CD4-positive, alpha-beta memory T cell (primary cell): ENCODE data around the gene AR. TPM values are rescaled to one million over a fixed set of nuclear protein-coding genes. Genes with fewer than 3 reads are reported as not detected.

ENCODE experiments used
- CTCF ChIA-PET: fragments of 350-600 bp; sonication (Branson Sonifier 250); formaldehyde crosslinking; loops from one replicate; lab custom pipeline; 2021; ENCODE audit warnings: inconsistent platforms; ENCODE audit not compliant: partially characterized antibody; lab: Charles Lee
- POLR2A ChIA-PET: fragments of 350-600 bp; sonication (Branson Sonifier 250); formaldehyde crosslinking; loops from one replicate; lab custom pipeline; 2021; ENCODE audit not compliant: partially characterized antibody; lab: Charles Lee
- DNase-seq, 5 donors: peaks; one replicate each; pipeline versions ENCODE4 v3.0.0 to v3.0.0-alpha.2; 2020 to 2022; ENCODE audit warnings: mixed read lengths in 1 of 5
- H3K27ac ChIP-seq: one replicate; pipeline ENCODE4 v1.7.0; 2013; ENCODE audit warnings: low read depth, low read length
- H3K27me3 ChIP-seq: 2 replicates; pipeline ENCODE4 v1.7.0; 2013; ENCODE audit warnings: mild to moderate bottlenecking, low read length, moderate library complexity; ENCODE audit not compliant: insufficient read depth
- H3K36me3 ChIP-seq: 2 replicates; pipeline ENCODE4 v1.7.0; 2013; ENCODE audit warnings: mild to moderate bottlenecking, low read length, moderate library complexity; ENCODE audit not compliant: insufficient read depth
- H3K4me1 ChIP-seq: 2 replicates; pipeline ENCODE4 v1.7.0; 2013; ENCODE audit warnings: mild to moderate bottlenecking, low read length, moderate library complexity; ENCODE audit not compliant: insufficient read depth
- H3K4me3 ChIP-seq, 2 donors: one replicate each; pipeline ENCODE4 v1.7.0; 2013; ENCODE audit warnings: low read length in 2 of 2, mild to moderate bottlenecking in 1 of 2
- H3K9me3 ChIP-seq, 2 donors: one replicate each; pipeline ENCODE4 v1.7.0; 2013; ENCODE audit warnings: low read length in 2 of 2, control low read depth in 1 of 2; ENCODE audit not compliant: control insufficient read depth in 1 of 2
- H3K27ac Mint-ChIP-seq, 7 donors: one replicate each; pipeline ENCODE4 v1.8.0; 2020 to 2021; ENCODE audit warnings: mixed read lengths in 7 of 7, mild to moderate bottlenecking in 6 of 7, inconsistent platforms in 3 of 7, moderate library complexity in 3 of 7
- H3K27me3 Mint-ChIP-seq, 2 donors: one replicate each; pipeline ENCODE4 v1.8.0; 2020 to 2021; ENCODE audit warnings: mixed read lengths in 2 of 2
- H3K36me3 Mint-ChIP-seq, 2 donors: one replicate each; pipeline ENCODE4 v1.8.0; 2020 to 2021; ENCODE audit warnings: mixed read lengths in 2 of 2, inconsistent platforms in 1 of 2, mild to moderate bottlenecking in 1 of 2
- H3K4me1 Mint-ChIP-seq, 4 donors: one replicate each; pipeline ENCODE4 v1.8.0; 2020 to 2021; ENCODE audit warnings: mixed read lengths in 4 of 4, mild to moderate bottlenecking in 1 of 4
- H3K4me3 Mint-ChIP-seq, 8 donors: one replicate each; pipeline ENCODE4 v1.8.0; 2020 to 2021; ENCODE audit warnings: mixed read lengths in 8 of 8, mild to moderate bottlenecking in 7 of 8, moderate library complexity in 6 of 8, inconsistent platforms in 3 of 8
- H3K9me3 Mint-ChIP-seq, 8 donors: one replicate each; pipeline ENCODE4 v1.8.0; 2020 to 2021; ENCODE audit warnings: mixed read lengths in 8 of 8, mild to moderate bottlenecking in 5 of 8, inconsistent platforms in 3 of 8, moderate library complexity in 1 of 8
- intact Hi-C: fragments of 100-400 bp; cut with micrococcal nuclease; formaldehyde crosslinking; loops from one replicate; pipeline ENCODE4 v1.15.1; 2023
- polyA plus RNA-seq, 2 donors: library from polyadenylated mRNA; unstranded; fragments of 300-500 nt; fragmentation: Illumina TruSeq; gene quantifications; one replicate each; pipeline ENCODE4 v1.2.3, GENCODE V29; 2021
- total RNA-seq, 2 experiments: library from RNA; stranded (reverse); gene quantifications; one replicate each; pipeline ENCODE4 v1.2.3, GENCODE V29; 2021

Gene AR
- total and polyA plus RNA-seq, 4 experiments from 2014 or later: 0.10 to 0.19 (median 0.14) TPM

- CTCF ChIA-PET: no interaction called here
- no peaks in the 10 kb centered on the region for H3K36me3 ChIP-seq
- Mint-ChIP-seq H3K4me3 (no peak overlapping the region), H3K27me3 (no peaks in the 10 kb centered on the region), H3K9me3 (peaks cover 0 to 3% (median 0%) of the 10 kb centered on the region in 8 donors), H3K36me3 (no peaks in the 10 kb centered on the region), H3K27ac (no peak overlapping the region), H3K4me1 (no peaks in the 10 kb centered on the region)
- H3K9me3 ChIP-seq: no peaks in the 10 kb centered on the region
- no peak overlapping the region for H3K27ac ChIP-seq
- H3K27me3 ChIP-seq: no peaks in the 10 kb centered on the region
- intact Hi-C loops: no loop called here
- H3K4me1 ChIP-seq: no peaks in the 10 kb centered on the region
- POLR2A ChIA-PET: no interaction called here
- no peak for DNase-seq
- H3K4me3 ChIP-seq: no peak overlapping the region
Measured at GRCh38 chrX:67574696-67575095, 30.9 kb downstream of the AR start.

DNA sequence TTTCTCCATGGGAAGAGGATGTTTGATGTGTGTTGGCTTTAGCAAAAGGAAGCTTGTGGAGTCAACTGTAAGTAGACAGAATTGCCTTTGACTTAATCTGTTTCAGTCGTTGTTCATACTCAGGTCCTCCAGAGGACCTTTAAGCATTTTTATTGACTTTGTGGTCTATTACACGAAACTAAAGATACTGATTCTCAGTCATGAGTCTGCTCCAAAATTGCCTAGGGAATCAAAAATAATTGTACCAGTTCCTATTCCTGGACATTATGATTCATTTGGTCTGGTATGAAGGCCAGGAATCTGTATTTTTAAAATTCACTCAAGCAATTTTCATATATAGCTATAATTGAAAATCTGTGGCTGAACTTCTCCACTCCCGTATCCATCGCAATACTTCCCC lies 38.6 kb downstream of the AR start:
- intact Hi-C loops: no loop called here
- no peaks in the 10 kb centered on the region for H3K9me3 ChIP-seq
- Mint-ChIP-seq H3K27me3 (no peaks in the 10 kb centered on the region), H3K4me3 (no peak overlapping the region), H3K36me3 (no peaks in the 10 kb centered on the region), H3K4me1 (no peaks in the 10 kb centered on the region), H3K9me3 (peaks cover 0 to 3% (median 0%) of the 10 kb centered on the region in 8 donors), H3K27ac (no peak overlapping the region)
- no peak overlapping the region for H3K4me3 ChIP-seq
- CTCF ChIA-PET: no interaction called here
- no peaks in the 10 kb centered on the region for H3K27me3 ChIP-seq
- H3K27ac ChIP-seq: no peak overlapping the region
- no peaks in the 10 kb centered on the region for H3K36me3 ChIP-seq
- no peaks in the 10 kb centered on the region for H3K4me1 ChIP-seq
- no peak for DNase-seq
- POLR2A ChIA-PET: no interaction called here

GRCh38 chrX:67583171-67583570 lies 39.4 kb downstream of the AR start:
- no peaks in the 10 kb centered on the region for H3K4me1 Mint-ChIP-seq
- intact Hi-C loops: no loop called here
- CTCF ChIA-PET: no interaction called here
- no peaks in the 10 kb centered on the region for H3K4me1 ChIP-seq
- no peaks in the 10 kb centered on the region for H3K9me3 ChIP-seq
- no peaks in the 10 kb centered on the region for H3K36me3 ChIP-seq
- no peak for DNase-seq
- no peaks in the 10 kb centered on the region for H3K27me3 Mint-ChIP-seq
- no peak overlapping the region for H3K4me3 ChIP-seq
- POLR2A ChIA-PET: no interaction called here
- no peak overlapping the region for H3K27ac ChIP-seq
- no peaks in the 10 kb centered on the region for H3K27me3 ChIP-seq
- H3K27ac Mint-ChIP-seq: no peak overlapping the region
- H3K4me3 Mint-ChIP-seq: no peak overlapping the region
- H3K9me3 Mint-ChIP-seq: no peaks in the 10 kb centered on the region
- H3K36me3 Mint-ChIP-seq: no peaks in the 10 kb centered on the region

DNA sequence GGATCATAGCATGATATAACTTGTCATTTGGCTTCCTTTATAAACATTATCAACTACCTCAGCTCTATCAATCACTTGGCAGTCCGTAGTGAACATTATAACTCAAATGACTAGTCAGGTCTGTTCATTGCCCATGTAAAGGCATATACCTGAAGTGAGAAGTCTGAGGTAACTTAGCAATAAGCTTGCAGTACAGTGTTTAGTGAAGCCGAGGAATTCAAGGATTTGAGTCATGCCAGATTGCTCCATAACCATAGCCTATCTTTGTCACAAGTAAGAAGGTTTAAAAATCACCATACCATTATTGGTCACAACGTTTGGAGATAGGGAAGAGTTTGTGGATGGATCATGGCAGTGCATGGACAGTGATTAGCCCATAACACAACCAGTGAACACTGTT lies 41.6 kb downstream of the AR start:
- Mint-ChIP-seq H3K36me3 (no peaks in the 10 kb centered on the region), H3K9me3 (no peaks in the 10 kb centered on the region), H3K27ac (no peak overlapping the region), H3K4me3 (no peak overlapping the region), H3K27me3 (no peaks in the 10 kb centered on the region), H3K4me1 (no peaks in the 10 kb centered on the region)
- no peak overlapping the region for H3K27ac ChIP-seq
- H3K4me1 ChIP-seq: no peaks in the 10 kb centered on the region
- intact Hi-C loops: no loop called here
- no peak for DNase-seq
- H3K27me3 ChIP-seq: no peaks in the 10 kb centered on the region
- ChIA-PET CTCF (no interaction called here), POLR2A (no interaction called here)
- no peaks in the 10 kb centered on the region for H3K9me3 ChIP-seq
- H3K36me3 ChIP-seq: no peaks in the 10 kb centered on the region
- no peak overlapping the region for H3K4me3 ChIP-seq

GRCh38 chrX:67587946-67588624 lies 44.3 kb downstream of the AR start:
- intact Hi-C loops: no loop called here
- H3K27ac Mint-ChIP-seq: no peak overlapping the region
- ChIA-PET CTCF (no interaction called here), POLR2A (no interaction called here)
- H3K9me3 Mint-ChIP-seq: no peaks in the 10 kb centered on the region
- Histone ChIP-seq H3K27ac (no peak overlapping the region), H3K4me1 (no peaks in the 10 kb centered on the region), H3K4me3 (no peak overlapping the region), H3K9me3 (no peaks in the 10 kb centered on the region), H3K36me3 (no peaks in the 10 kb centered on the region), H3K27me3 (no peaks in the 10 kb centered on the region)
- no peaks in the 10 kb centered on the region for H3K36me3 Mint-ChIP-seq
- DNase-seq: no peak
- H3K4me3 Mint-ChIP-seq: no peak overlapping the region
- H3K27me3 Mint-ChIP-seq: no peaks in the 10 kb centered on the region
- H3K4me1 Mint-ChIP-seq: no peaks in the 10 kb centered on the region

DNA sequence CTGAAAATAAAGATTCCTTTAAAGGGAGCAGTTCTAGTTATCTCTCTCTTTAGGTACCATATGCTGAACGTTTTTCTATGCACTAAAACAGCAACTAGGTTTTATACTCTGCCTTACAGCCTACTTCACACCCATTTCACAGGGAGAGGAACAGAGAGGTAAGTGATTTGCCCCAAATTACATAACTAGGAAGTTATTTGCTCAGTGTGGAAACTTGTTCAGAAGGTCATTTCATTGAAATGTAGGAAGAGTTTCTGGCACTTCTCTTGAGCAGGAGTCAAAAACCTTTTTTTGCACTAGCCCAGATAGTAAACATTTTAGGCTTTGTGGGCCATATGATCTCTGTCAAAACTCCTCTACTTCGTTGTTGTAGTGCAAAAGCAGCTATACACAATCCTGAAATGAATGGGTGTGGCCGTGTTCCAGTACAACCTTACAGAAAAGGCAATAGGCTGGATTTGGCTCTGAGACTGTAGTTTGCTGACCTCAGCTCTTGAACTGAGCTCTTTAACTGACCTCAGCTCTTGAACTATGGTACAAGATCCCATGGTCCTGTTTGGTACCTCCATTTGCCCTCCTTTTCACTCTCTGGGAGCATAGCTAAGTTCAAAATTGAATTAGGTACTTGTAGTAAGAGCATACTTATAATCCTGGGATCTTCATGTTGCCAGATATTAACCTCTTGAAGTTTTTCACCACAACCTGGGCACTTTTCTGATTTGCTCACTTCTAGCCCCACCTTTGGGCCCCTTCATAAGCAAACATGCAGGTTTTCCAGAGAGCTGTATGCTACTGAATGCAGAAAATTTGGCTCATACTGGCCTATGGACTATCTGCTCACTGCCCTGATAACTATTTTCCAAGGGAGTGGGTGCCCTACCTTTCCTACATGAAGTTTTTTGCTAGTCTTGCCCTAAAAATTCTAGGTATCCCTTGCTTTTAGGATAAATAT lies 53.3 kb downstream of the AR start:
- H3K27me3 Mint-ChIP-seq: no peaks in the 10 kb centered on the region
- DNase-seq: no peak
- H3K4me1 Mint-ChIP-seq: no peaks in the 10 kb centered on the region
- Histone ChIP-seq H3K4me3 (no peak overlapping the region), H3K4me1 (no peaks in the 10 kb centered on the region), H3K9me3 (no peaks in the 10 kb centered on the region), H3K27ac (no peak overlapping the region), H3K27me3 (no peaks in the 10 kb centered on the region), H3K36me3 (no peaks in the 10 kb centered on the region)
- H3K9me3 Mint-ChIP-seq: peaks cover 0 to 2% (median 0%) of the 10 kb centered on the region in 8 donors
- intact Hi-C loops: no loop called here
- H3K36me3 Mint-ChIP-seq: no peaks in the 10 kb centered on the region
- ChIA-PET CTCF (no interaction called here), POLR2A (no interaction called here)
- H3K27ac Mint-ChIP-seq: no peak overlapping the region
- H3K4me3 Mint-ChIP-seq: no peak overlapping the region

DNA sequence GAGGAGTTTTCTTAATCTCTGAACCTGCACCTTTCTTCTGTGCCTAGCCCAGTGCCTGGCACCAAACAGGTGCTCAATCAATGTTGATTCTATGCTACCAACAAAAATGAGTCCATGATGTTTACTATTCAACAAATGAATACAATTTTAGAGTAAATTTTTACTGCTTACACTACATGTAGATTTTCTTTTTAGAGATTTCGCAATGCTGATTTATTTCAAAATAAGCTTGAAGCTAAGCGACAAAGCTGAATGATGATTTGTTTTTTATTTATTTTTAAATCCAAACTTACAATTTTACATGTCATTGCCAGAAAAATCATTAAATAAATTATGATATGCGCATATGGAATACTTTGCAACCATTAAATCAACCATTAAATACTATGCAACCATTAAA lies 55.7 kb downstream of the AR start:
- ChIA-PET CTCF (no interaction called here), POLR2A (no interaction called here)
- no peak for DNase-seq
- intact Hi-C loops: no loop called here
- H3K4me1 ChIP-seq: no peaks in the 10 kb centered on the region
- H3K4me3 ChIP-seq: no peak overlapping the region
- no peaks in the 10 kb centered on the region for H3K27me3 ChIP-seq
- no peaks in the 10 kb centered on the region for H3K9me3 ChIP-seq
- Mint-ChIP-seq H3K27me3 (no peaks in the 10 kb centered on the region), H3K36me3 (no peaks in the 10 kb centered on the region), H3K9me3 (peaks cover 0 to 3% (median 0%) of the 10 kb centered on the region in 8 donors), H3K4me3 (no peak overlapping the region), H3K4me1 (no peaks in the 10 kb centered on the region), H3K27ac (no peak overlapping the region)
- H3K27ac ChIP-seq: no peak overlapping the region
- H3K36me3 ChIP-seq: no peaks in the 10 kb centered on the region
